Loucy (cell line): ENCODE results near the gene CDK6.

ENCODE experiments used
- H2AFZ ChIP-seq: fragments of 200-600 bp; sonication (generic); 2 replicates; pipeline ENCODE4 v1.6.0; 2016; ENCODE audit warnings: antibody characterized with exemption, mild to moderate bottlenecking, low read length, moderate library complexity
- H3F3A ChIP-seq: fragments of 200-600 bp; 2 replicates; pipeline ENCODE4 v1.6.0; 2016; ENCODE audit warnings: antibody characterized with exemption, low read depth, mild to moderate bottlenecking
- H3K27me3 ChIP-seq: fragments of 200-600 bp; sonication (generic); 2 replicates; pipeline ENCODE4 v1.6.1; 2014; ENCODE audit warnings: low read length, mild to moderate bottlenecking; ENCODE audit not compliant: insufficient read depth, poor library complexity, severe bottlenecking
- H3K36me3 ChIP-seq: fragments of 200-600 bp; sonication (generic); 2 replicates; pipeline ENCODE4 v1.6.1; 2016; ENCODE audit warnings: low read length; ENCODE audit not compliant: insufficient read depth
- H3K4me1 ChIP-seq: fragments of 200-600 bp; sonication (generic); 2 replicates; pipeline ENCODE4 v1.5.1; 2014; ENCODE audit warnings: low read length, mild to moderate bottlenecking; ENCODE audit not compliant: insufficient read depth, poor library complexity, severe bottlenecking
- H3K4me2 ChIP-seq: fragments of 200-600 bp; sonication (generic); 2 replicates; pipeline ENCODE4 v1.6.0; 2014; ENCODE audit warnings: antibody characterized with exemption, low read length, low read depth, mild to moderate bottlenecking; ENCODE audit not compliant: poor library complexity, severe bottlenecking
- H3K4me3 ChIP-seq: fragments of 200-600 bp; sonication (generic); 2 replicates; pipeline ENCODE4 v1.5.1; 2014; ENCODE audit warnings: low read length, mild to moderate bottlenecking, mixed read lengths; ENCODE audit not compliant: poor library complexity, severe bottlenecking
- H3K79me2 ChIP-seq: fragments of 200-600 bp; sonication (generic); 2 replicates; pipeline ENCODE4 v1.6.1; 2014; ENCODE audit warnings: low read length; ENCODE audit not compliant: insufficient read depth
- H3K9ac ChIP-seq: fragments of 200-600 bp; sonication (generic); 2 replicates; pipeline ENCODE4 v1.6.0; 2014; ENCODE audit warnings: mild to moderate bottlenecking, low read depth, low read length, moderate library complexity; ENCODE audit not compliant: poor library complexity, severe bottlenecking
- H3K9me2 ChIP-seq: fragments of 200-600 bp; sonication (generic); replicated peaks from 2 replicates; pipeline ENCODE4 v1.6.1; 2016; ENCODE audit warnings: low read depth, low read length, mixed read lengths
- H3K9me3 ChIP-seq: fragments of 200-600 bp; sonication (generic); 2 replicates; pipeline ENCODE4 v1.6.1; 2014; ENCODE audit warnings: mild to moderate bottlenecking, antibody characterized with exemption, low read length, low read depth; ENCODE audit not compliant: insufficient read depth
- H4K20me1 ChIP-seq: fragments of 200-600 bp; sonication (generic); 2 replicates; pipeline ENCODE4 v1.6.0; 2014; ENCODE audit warnings: antibody characterized with exemption, low read length, mild to moderate bottlenecking; ENCODE audit not compliant: insufficient read depth, poor library complexity, severe bottlenecking
- CTCF ChIP-seq: fragments of 200-600 bp; sonication (generic); conservative IDR thresholded peaks from 2 replicates; pipeline ENCODE4 v1.5.1; 2014; ENCODE audit warnings: mild to moderate bottlenecking, antibody characterized with exemption, low read length
- EZH2phosphoT487 ChIP-seq: fragments of 200-600 bp; IDR thresholded peaks from 2 replicates; pipeline ENCODE4 v1.6.1; 2018; ENCODE audit warnings: antibody characterized with exemption, mild to moderate bottlenecking, moderate library complexity, borderline replicate concordance

CDK6 gene

GRCh38 chr7:92695308-92696261 is 140.8 kb downstream of the CDK6 start:
- peaks cover 79% of the 10 kb centered on the region for H4K20me1 ChIP-seq
- no peak overlapping the region for H3K9ac ChIP-seq
- peaks cover 93% of the 10 kb centered on the region for H3K36me3 ChIP-seq
- no peaks in the 10 kb centered on the region for H3K9me3 ChIP-seq
- no peaks in the 10 kb centered on the region for H3K4me1 ChIP-seq
- H3K27me3 ChIP-seq: no peaks in the 10 kb centered on the region
- H3K9me2 ChIP-seq: no peaks in the 10 kb centered on the region
- H3K79me2 ChIP-seq: peaks cover 100% of the 10 kb centered on the region
- peaks cover 9% of the 10 kb centered on the region; the same call in 1 of the 2 replicates for H3F3A ChIP-seq
- no peak overlapping the region for H3K4me2 ChIP-seq
- TF ChIP-seq CTCF: no peak
- TF ChIP-seq EZH2phosphoT487: no peak
- H3K4me3 ChIP-seq: no peak overlapping the region
- H2AFZ ChIP-seq: no peak overlapping the region

GRCh38 chr7:92694211-92694610 is 142.2 kb downstream of the CDK6 start:
- Histone ChIP-seq H3K27me3 (no peaks in the 10 kb centered on the region), H3K9me3 (no peaks in the 10 kb centered on the region), H4K20me1 (peaks cover 69% of the 10 kb centered on the region), H3K36me3 (peaks cover 93% of the 10 kb centered on the region), H2AFZ (no peak overlapping the region), H3K4me2 (no peak overlapping the region), H3K4me1 (no peaks in the 10 kb centered on the region), H3F3A (peaks cover 9% of the 10 kb centered on the region; the same call in 1 of the 2 replicates), H3K9ac (no peak overlapping the region), H3K4me3 (no peak overlapping the region), H3K9me2 (no peaks in the 10 kb centered on the region), H3K79me2 (peaks cover 100% of the 10 kb centered on the region)
- no peak for TF ChIP-seq EZH2phosphoT487

GRCh38 chr7:92693519-92693918 is 142.9 kb downstream of the CDK6 start:
- peaks cover 4% of the 10 kb centered on the region; the same call in 1 of the 2 replicates for H3F3A ChIP-seq
- no peak overlapping the region for H3K4me2 ChIP-seq
- H3K9me3 ChIP-seq: no peaks in the 10 kb centered on the region

More at GRCh38 chr7:92693519-92693918, 142.9 kb downstream of the CDK6 start:
- H3K4me3 ChIP-seq: no peak overlapping the region
- H3K36me3 ChIP-seq: peaks cover 94% of the 10 kb centered on the region
- TF ChIP-seq CTCF (no peak), EZH2phosphoT487 (no peak)
- H2AFZ ChIP-seq: no peak overlapping the region
- peaks cover 100% of the 10 kb centered on the region for H3K79me2 ChIP-seq
- H3K9me2 ChIP-seq: no peaks in the 10 kb centered on the region
- H3K9ac ChIP-seq: no peak overlapping the region
- no peaks in the 10 kb centered on the region for H3K27me3 ChIP-seq
- H3K4me1 ChIP-seq: no peaks in the 10 kb centered on the region
- H4K20me1 ChIP-seq: peaks cover 67% of the 10 kb centered on the region
